Testis (tissue), 3 donors: ENCODE measurements around the gene IRX1. TPM values are rescaled to one million over a fixed set of nuclear protein-coding genes. Genes with fewer than 3 reads are reported as not detected.

Experiments used
- DNase-seq: peaks from one replicate; pipeline ENCODE4 v3.0.0-alpha.2; 2019
- H3K27ac ChIP-seq, 2 donors: fragments of 200-600 bp; sonication (generic); one replicate each; pipeline ENCODE4 v1.5.1; 2019
- H3K27me3 ChIP-seq: fragments of 200-600 bp; sonication (generic); one replicate; pipeline ENCODE4 v1.5.1; 2019
- H3K36me3 ChIP-seq: fragments of 200-600 bp; sonication (generic); one replicate; pipeline ENCODE4 v1.5.1; 2017; ENCODE audit warnings: low read depth; ENCODE audit errors: missing control alignments
- H3K4me1 ChIP-seq: fragments of 200-600 bp; sonication (generic); one replicate; pipeline ENCODE4 v1.5.1; 2019
- H3K4me3 ChIP-seq, 2 donors: fragments of 200-600 bp; sonication (generic); one replicate each; pipeline ENCODE4 v1.5.1; 2017 to 2019
- H3K9me3 ChIP-seq: fragments of 200-600 bp; sonication (generic); one replicate; pipeline ENCODE4 v1.5.1; 2017
- POLR2A ChIP-seq: fragments of 450-650 bp; IDR thresholded peaks from one replicate; pipeline ENCODE4 v1.6.1; 2017; ENCODE audit warnings: antibody characterized with exemption, mild to moderate bottlenecking, moderate library complexity
- WGBS, 2 donors: methylation state at CpG; one replicate each; pipeline ENCODE4 v1.1.5; 2018; 5-methylcytosine and 5-hydroxymethylcytosine counted together
- intact Hi-C: fragments of 100-400 bp; cut with DNase I; formaldehyde crosslinking; loops from one replicate; pipeline ENCODE4 v1.15.1; 2023; ENCODE audit warnings: low total_unique reads
- polyA plus RNA-seq: library from polyadenylated mRNA; stranded (reverse); fragments of 350-450 nt; fragmentation: Illumina TruSeq; extraction: RNeasy Lipid Tissue Mini Kit (QIAGEN cat#74804); gene quantifications from one replicate; pipeline ENCODE4 v1.2.3, GENCODE V29; 2014; ENCODE audit warnings: low read depth, low replicate concordance; ENCODE audit not compliant: insufficient read depth
- total RNA-seq, 2 donors: library from RNA; depleted of rRNA; stranded (reverse); fragments of >200 nt; gene quantifications; one replicate each; pipeline ENCODE4 v1.2.3, GENCODE V29; 2016
- TF ChIP-seq, protein P1 (sequence below), 3 experiments: fragments of 450-650 bp in 2 of 3; fragments of 200-600 bp in 1 of 3; sonication (generic) in 1 of 3; IDR thresholded peaks; one replicate each; pipeline ENCODE4 v1.5.1; 2016 to 2019; ENCODE audit warnings: antibody characterized with exemption in 3 of 3, mild to moderate bottlenecking in 2 of 3, moderate library complexity in 1 of 3

The IRX1 gene
- total and polyA plus RNA-seq, 3 donors from 2014 or later: 0.17 to 0.47 (median 0.19) TPM

DNA sequence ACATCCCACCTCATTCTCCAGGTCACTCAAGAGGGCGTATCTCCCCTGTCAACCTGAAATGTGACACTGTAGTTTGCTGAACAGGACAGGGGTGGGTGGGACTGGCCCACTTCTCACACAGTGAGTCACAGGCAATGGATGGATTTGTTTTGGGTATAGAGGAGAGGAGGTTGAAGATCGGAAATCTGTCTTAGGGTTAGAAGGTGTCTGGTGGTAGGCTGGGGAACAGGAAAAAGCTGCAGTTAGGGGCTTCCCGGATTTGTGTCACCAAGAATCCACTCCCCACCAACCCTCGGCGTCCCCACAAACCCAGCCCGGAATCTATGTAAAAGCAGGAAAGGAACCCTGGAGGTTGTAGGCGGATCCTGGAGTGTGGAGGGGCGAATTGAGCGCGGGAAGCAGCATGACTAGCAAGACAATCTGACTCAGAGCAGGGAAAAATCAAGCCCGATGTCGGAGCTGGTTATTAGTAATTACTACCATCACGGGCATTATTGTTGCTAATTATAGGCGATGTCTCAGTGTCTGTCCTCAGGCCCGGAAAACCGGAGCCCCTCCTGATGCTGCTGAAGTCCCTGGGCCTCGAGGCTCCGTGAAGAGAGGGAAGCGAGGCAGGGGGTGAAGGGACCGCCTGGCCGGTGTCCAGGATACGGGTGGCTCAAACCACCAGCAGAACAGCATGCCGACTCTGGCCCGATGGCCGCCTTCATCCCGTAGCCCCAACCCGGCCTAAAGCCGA, 1.7 kb upstream of the IRX1 start:
- WGBS, 2 donors: 2 to 4% methylated on average over 22 to 28 of the region's 28 CpGs
- Histone ChIP-seq H3K4me3 (no peak overlapping the region), H3K9me3 (no peaks in the 10 kb centered on the region), H3K27me3 (no peaks in the 10 kb centered on the region), H3K27ac (no peak overlapping the region), H3K4me1 (peaks cover 8% of the 10 kb centered on the region), H3K36me3 (no peaks in the 10 kb centered on the region)
- intact Hi-C loops: no loop called here
- TF ChIP-seq POLR2A: no peak
- TF ChIP-seq, protein P1, sequence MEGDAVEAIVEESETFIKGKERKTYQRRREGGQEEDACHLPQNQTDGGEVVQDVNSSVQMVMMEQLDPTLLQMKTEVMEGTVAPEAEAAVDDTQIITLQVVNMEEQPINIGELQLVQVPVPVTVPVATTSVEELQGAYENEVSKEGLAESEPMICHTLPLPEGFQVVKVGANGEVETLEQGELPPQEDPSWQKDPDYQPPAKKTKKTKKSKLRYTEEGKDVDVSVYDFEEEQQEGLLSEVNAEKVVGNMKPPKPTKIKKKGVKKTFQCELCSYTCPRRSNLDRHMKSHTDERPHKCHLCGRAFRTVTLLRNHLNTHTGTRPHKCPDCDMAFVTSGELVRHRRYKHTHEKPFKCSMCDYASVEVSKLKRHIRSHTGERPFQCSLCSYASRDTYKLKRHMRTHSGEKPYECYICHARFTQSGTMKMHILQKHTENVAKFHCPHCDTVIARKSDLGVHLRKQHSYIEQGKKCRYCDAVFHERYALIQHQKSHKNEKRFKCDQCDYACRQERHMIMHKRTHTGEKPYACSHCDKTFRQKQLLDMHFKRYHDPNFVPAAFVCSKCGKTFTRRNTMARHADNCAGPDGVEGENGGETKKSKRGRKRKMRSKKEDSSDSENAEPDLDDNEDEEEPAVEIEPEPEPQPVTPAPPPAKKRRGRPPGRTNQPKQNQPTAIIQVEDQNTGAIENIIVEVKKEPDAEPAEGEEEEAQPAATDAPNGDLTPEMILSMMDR (IDR thresholded peaks at IDR 0.05): no peak
- DNase-seq: no peak

DNA sequence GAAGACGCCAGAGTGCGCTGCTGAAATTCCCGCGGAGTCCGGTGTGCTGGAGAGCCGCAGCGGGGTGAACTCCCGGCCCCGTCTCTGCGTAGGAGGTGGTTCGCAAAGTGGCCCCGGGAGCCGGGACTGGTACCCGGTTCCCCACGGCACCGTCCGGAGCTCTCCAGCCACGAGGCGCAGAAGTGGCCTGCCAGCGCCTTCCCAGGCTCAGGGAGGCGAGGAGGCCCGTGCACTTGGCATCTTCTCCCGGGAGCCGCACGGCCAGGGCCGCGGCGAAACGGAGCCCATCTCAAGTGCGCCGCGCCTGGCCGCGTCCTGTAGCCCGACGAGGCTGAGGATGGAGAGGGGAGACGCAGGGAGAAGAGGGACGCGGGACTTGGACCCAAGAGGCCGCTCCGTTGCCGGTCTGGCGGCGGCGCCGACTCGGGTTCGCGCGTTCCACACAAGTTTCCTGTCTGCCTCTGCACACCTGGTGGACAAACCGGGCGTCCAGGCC, 1.1 kb upstream of the IRX1 start:
- no peaks in the 10 kb centered on the region for H3K9me3 ChIP-seq
- H3K4me1 ChIP-seq: peaks cover 8% of the 10 kb centered on the region
- no peaks in the 10 kb centered on the region for H3K27me3 ChIP-seq
- no peak for DNase-seq
- TF ChIP-seq POLR2A: no peak
- TF ChIP-seq, protein P1 (IDR thresholded peaks at IDR 0.05): no peak
- no peak overlapping the region for H3K27ac ChIP-seq
- H3K4me3 ChIP-seq: peak overlapping the region in 1 of 2 donors; percentile 24
- 1% methylated on average over 17 to 45 of the region's 52 CpGs for WGBS, 2 donors
- H3K36me3 ChIP-seq: no peaks in the 10 kb centered on the region
- intact Hi-C loops: no loop called here

DNA sequence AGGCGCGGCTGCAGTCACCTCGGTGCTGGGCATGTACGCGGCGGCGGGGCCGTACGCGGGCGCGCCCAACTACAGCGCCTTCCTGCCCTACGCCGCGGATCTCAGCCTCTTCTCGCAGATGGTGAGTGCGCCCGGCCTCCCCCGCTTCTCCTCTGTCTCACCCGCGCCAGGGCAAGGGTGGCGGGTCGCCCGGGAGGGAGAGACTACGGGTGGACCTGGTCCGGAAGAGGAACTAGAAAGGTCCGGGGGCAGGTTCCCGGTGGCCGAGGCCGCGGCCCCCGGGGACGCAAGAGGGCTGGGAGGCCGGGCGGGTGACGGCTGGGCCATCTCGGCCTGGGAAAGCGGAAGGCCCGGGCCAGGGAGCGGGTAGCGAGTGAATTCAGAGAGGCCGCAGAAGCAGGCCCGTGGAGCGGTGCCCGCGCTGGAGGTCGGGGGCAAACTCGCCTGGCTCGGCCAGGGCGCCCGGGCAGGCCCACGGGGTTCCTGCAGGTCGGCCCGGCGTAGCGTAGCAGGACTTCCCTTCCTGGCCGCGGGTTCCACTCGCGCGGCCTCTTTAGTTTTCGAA, 711 bp downstream of the IRX1 start:
- H3K36me3 ChIP-seq: no peaks in the 10 kb centered on the region
- no peak overlapping the region for H3K27ac ChIP-seq
- intact Hi-C loops: no loop called here
- TF ChIP-seq, protein P1 (IDR thresholded peaks at IDR 0.05): no peak
- no peak for TF ChIP-seq POLR2A
- 0 to 3% methylated on average over 6 to 63 of the region's 63 CpGs for WGBS, 2 donors
- no peaks in the 10 kb centered on the region for H3K27me3 ChIP-seq
- H3K4me1 ChIP-seq: peaks cover 6% of the 10 kb centered on the region
- H3K4me3 ChIP-seq: peak overlapping the region in 1 of 2 donors; percentile 20
- H3K9me3 ChIP-seq: no peaks in the 10 kb centered on the region
- DNase-seq: no peak

DNA sequence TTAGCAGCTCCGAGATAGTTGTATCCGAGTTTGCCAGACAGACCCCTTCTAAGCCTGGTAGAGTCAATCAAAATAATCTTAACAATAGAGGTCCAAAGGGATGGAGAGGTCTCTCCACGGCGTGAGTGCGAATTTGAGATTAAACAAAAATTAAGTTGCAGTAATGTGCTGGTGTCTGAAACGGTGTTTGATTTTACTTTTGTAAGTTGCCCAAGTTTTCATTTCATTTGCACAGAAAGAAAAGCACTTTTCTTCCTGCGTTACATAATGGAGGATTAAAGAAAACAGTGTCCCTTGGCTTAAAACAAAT, 1.2 kb downstream of the IRX1 start:
- no peaks in the 10 kb centered on the region for H3K27me3 ChIP-seq
- H3K9me3 ChIP-seq: no peaks in the 10 kb centered on the region
- WGBS, 2 donors: 6 to 7% methylated on average over 7 of the region's 7 CpGs
- H3K27ac ChIP-seq: no peak overlapping the region
- DNase-seq: no peak
- TF ChIP-seq POLR2A: no peak
- TF ChIP-seq, protein P1 (IDR thresholded peaks at IDR 0.05): no peak
- no peak overlapping the region for H3K4me3 ChIP-seq
- no peaks in the 10 kb centered on the region for H3K36me3 ChIP-seq
- intact Hi-C loops: no loop called here
- peaks cover 6% of the 10 kb centered on the region for H3K4me1 ChIP-seq
